GM12872 (cell line): ENCODE measurements around the gene ZNF646.

ENCODE experiments used
- CTCF ChIP-seq: IDR thresholded peaks from 3 replicates; pipeline ENCODE4 v1.5.1; 2011; ENCODE audit warnings: low read depth, mild to moderate bottlenecking, low read length, moderate library complexity; ENCODE audit not compliant: insufficient read depth

ZNF646 gene

GRCh38 chr16:31108035-31108793 is 34.0 kb downstream of the ZNF646 start, which contains the start of gene BCKDK:
Gene BCKDK, plus strand, starts transcription at chr16:31108386. Its CDS starts 838 bp downstream, at chr16:31109224.
- no peak for TF ChIP-seq CTCF

GRCh38 chr16:31108794-31109558 is 34.8 kb downstream of the ZNF646 start:
- TF ChIP-seq CTCF, result no peak

- no peak for TF ChIP-seq CTCF
Observed at GRCh38 chr16:31109622-31110021, 35.4 kb downstream of the ZNF646 start.

- TF ChIP-seq CTCF, result no peak
Observed at GRCh38 chr16:31110106-31111034, 36.1 kb downstream of the ZNF646 start.

GRCh38 chr16:31111881-31112466 is 37.8 kb downstream of the ZNF646 start:
- no peak for TF ChIP-seq CTCF

- no peak for TF ChIP-seq CTCF
Observed at GRCh38 chr16:31112711-31113110, 38.5 kb downstream of the ZNF646 start.
